Brain microvascular endothelial cell (primary cell): ENCODE data around the gene ZBTB16.

Experiments
- DNase-seq: peaks from one replicate; pipeline ENCODE4 v3.0.0-alpha.2; 2020
- H3K27ac ChIP-seq: fragments of 250-450 bp; sonication (Bioruptor Pico); 2 replicates; pipeline ENCODE4 v1.5.1; 2020; ENCODE audit warnings: mild to moderate bottlenecking, moderate library complexity
- H3K27me3 ChIP-seq: fragments of 250-450 bp; sonication (Bioruptor Pico); replicated peaks from 2 replicates; pipeline ENCODE4 v1.5.1; 2020; ENCODE audit warnings: mild to moderate bottlenecking
- H3K36me3 ChIP-seq: fragments of 250-450 bp; sonication (Bioruptor Pico); replicated peaks from 2 replicates; pipeline ENCODE4 v1.5.1; 2020; ENCODE audit warnings: mild to moderate bottlenecking
- H3K4me3 ChIP-seq: 2 replicates; pipeline ENCODE4 v1.5.1; 2011; ENCODE audit warnings: low read depth, mild to moderate bottlenecking, control low read depth, low read length, moderate library complexity
- in situ Hi-C: cut with HindIII; loops from 2 replicates; pipeline ENCODE4 v1.10.0; 2017; ENCODE audit warnings: low sequenced_read_pairs, low pct_ligation_motif_present
- TF ChIP-seq, protein P1 (sequence below): IDR thresholded peaks from 2 replicates; pipeline ENCODE4 v1.5.1; 2011; ENCODE audit warnings: low read depth, mild to moderate bottlenecking, moderate library complexity, low read length, control low read depth, inconsistent platforms; ENCODE audit errors: missing control alignments

Gene ZBTB16

GRCh38 chr11:114295676-114296604, 236.4 kb downstream of the ZBTB16 start, which contains the start of gene NNMT:
Gene NNMT, plus strand, starts transcription at chr11:114296399. Its CDS starts 158 bp downstream, at chr11:114296557.
- in situ Hi-C loops: no loop called here
- H3K4me3 ChIP-seq: peak within 1 kb of the TSS; percentile 68
- H3K36me3 ChIP-seq: peaks cover 14% of the 10 kb centered on the region
- DNase-seq: peak; percentile 90
- peak within 1 kb of the TSS; percentile 96 for H3K27ac ChIP-seq
- TF ChIP-seq, protein P1, sequence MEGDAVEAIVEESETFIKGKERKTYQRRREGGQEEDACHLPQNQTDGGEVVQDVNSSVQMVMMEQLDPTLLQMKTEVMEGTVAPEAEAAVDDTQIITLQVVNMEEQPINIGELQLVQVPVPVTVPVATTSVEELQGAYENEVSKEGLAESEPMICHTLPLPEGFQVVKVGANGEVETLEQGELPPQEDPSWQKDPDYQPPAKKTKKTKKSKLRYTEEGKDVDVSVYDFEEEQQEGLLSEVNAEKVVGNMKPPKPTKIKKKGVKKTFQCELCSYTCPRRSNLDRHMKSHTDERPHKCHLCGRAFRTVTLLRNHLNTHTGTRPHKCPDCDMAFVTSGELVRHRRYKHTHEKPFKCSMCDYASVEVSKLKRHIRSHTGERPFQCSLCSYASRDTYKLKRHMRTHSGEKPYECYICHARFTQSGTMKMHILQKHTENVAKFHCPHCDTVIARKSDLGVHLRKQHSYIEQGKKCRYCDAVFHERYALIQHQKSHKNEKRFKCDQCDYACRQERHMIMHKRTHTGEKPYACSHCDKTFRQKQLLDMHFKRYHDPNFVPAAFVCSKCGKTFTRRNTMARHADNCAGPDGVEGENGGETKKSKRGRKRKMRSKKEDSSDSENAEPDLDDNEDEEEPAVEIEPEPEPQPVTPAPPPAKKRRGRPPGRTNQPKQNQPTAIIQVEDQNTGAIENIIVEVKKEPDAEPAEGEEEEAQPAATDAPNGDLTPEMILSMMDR: peak; percentile 9
- H3K27me3 ChIP-seq: no peaks in the 10 kb centered on the region

DNA sequence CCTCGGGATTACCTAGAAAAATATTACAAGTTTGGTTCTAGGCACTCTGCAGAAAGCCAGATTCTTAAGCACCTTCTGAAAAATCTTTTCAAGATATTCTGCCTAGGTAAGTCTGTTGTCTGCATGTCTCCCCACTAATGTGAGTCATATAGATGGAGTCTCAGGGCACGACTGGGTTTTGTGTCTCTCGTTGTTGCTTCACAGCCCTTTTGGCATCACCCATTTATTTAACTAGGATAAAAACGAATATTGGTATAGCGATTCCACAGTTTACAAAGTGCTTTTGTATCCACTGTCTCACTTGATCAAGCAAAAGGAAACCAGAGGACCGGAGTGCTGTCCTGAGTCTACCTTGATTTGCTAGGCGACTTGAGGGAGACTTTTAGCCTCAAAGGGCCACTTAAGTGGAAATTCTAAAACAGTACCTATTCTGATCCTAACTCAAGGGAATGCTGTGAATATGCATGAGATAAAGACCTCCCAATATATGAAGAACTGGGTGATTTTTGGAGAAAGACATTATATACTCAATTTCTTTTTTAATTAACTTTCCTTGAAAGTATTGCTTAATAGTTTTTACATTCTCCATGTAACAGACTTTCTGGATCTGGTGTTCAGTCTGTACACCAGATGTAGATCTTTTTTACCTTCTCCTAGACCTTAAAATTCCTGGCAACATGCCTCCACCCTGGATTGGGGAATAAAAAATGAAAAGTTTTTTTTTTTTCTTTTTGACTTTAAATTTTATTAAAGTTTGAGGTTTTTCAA, 237.3 kb downstream of the ZBTB16 start:
- TF ChIP-seq, protein P1: no peak
- in situ Hi-C loops: no loop called here
- no peaks in the 10 kb centered on the region for H3K27me3 ChIP-seq
- peaks cover 22% of the 10 kb centered on the region for H3K36me3 ChIP-seq
- peak overlapping the region; percentile 96 for H3K27ac ChIP-seq
- DNase-seq: no peak
- peak overlapping the region; percentile 68 for H3K4me3 ChIP-seq

- Histone ChIP-seq H3K27ac (peak overlapping the region; percentile 96), H3K4me3 (peak overlapping the region; percentile 68), H3K36me3 (peaks cover 27% of the 10 kb centered on the region), H3K27me3 (no peaks in the 10 kb centered on the region)
- TF ChIP-seq, protein P1: no peak
- no peak for DNase-seq
- in situ Hi-C loops: no loop called here
Observed at GRCh38 chr11:114297806-114298709, 238.5 kb downstream of the ZBTB16 start.

GRCh38 chr11:114298710-114299109, 239.2 kb downstream of the ZBTB16 start:
- no peak for DNase-seq
- H3K27me3 ChIP-seq: no peaks in the 10 kb centered on the region
- in situ Hi-C loops: no loop called here
- H3K36me3 ChIP-seq: peaks cover 27% of the 10 kb centered on the region
- H3K4me3 ChIP-seq: peak overlapping the region; percentile 68
- H3K27ac ChIP-seq: no peak overlapping the region
- TF ChIP-seq, protein P1: no peak
